Peyer's patch (tissue), 4 donors: ENCODE results near the gene ZNF234.

Experiments
- POLR2A ChIP-seq, 2 donors: fragments of 450-650 bp; IDR thresholded peaks; one replicate each; pipeline ENCODE4 v1.5.1; 2017; ENCODE audit warnings: antibody characterized with exemption in 2 of 2, mild to moderate bottlenecking in 2 of 2, moderate library complexity in 2 of 2
- TF ChIP-seq, protein P1 (sequence below), 6 experiments: fragments of 450-650 bp in 4 of 6; fragments of 200-600 bp in 2 of 6; sonication (generic) in 1 of 6; IDR thresholded peaks; one replicate each; pipeline ENCODE4 v1.5.1; 2017 to 2019; ENCODE audit warnings: antibody characterized with exemption in 6 of 6, mild to moderate bottlenecking in 3 of 6, moderate library complexity in 1 of 6

DNA sequence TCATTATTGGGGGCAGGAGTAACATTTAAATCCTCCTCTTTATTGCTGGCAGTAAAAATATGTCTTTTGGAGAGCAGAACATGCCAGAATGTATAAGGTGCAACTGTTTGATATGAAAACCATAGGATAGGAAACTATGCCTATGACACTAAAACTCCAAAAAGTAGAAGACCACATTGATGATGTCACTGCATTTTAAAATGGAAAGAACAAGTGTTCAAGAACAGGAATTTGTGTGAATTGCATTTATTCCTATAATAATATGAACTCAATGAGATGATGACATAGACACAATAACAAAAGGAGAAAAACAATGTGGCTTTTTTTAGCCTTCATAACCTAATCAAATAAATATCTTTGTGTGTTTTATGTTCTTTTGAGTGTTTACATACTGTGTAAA lies 31.9 kb upstream of the ZNF234 start:
- TF ChIP-seq POLR2A (IDR thresholded peaks at IDR 0.05) = no peak
- TF ChIP-seq, protein P1, sequence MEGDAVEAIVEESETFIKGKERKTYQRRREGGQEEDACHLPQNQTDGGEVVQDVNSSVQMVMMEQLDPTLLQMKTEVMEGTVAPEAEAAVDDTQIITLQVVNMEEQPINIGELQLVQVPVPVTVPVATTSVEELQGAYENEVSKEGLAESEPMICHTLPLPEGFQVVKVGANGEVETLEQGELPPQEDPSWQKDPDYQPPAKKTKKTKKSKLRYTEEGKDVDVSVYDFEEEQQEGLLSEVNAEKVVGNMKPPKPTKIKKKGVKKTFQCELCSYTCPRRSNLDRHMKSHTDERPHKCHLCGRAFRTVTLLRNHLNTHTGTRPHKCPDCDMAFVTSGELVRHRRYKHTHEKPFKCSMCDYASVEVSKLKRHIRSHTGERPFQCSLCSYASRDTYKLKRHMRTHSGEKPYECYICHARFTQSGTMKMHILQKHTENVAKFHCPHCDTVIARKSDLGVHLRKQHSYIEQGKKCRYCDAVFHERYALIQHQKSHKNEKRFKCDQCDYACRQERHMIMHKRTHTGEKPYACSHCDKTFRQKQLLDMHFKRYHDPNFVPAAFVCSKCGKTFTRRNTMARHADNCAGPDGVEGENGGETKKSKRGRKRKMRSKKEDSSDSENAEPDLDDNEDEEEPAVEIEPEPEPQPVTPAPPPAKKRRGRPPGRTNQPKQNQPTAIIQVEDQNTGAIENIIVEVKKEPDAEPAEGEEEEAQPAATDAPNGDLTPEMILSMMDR (IDR thresholded peaks at IDR 0.05) = no peak
